Measurements from ENCODE around the gene SLC27A1.
A peak's percentile ranks its signal among the peaks of the same experiment; 100 is the strongest.
"Not testable (repeated sequence)": the region's sequence is repeated elsewhere in the genome, so short reads cannot be mapped to it uniquely, and the experiment has no call there.

Gene SLC27A1

GRCh38 chr19:17512574-17512939 is 42.2 kb downstream of the SLC27A1 start:
- no peak for DNase-seq

- no peak for DNase-seq
Measured at GRCh38 chr19:17515408-17516149, 45.3 kb downstream of the SLC27A1 start.

GRCh38 chr19:17517898-17518297 is 47.6 kb downstream of the SLC27A1 start:
- no peak for DNase-seq

GRCh38 chr19:17518654-17519053 is 48.3 kb downstream of the SLC27A1 start:
- DNase-seq, result not testable (repeated sequence)

- no peak for DNase-seq
Measured at GRCh38 chr19:17519967-17520366, 49.6 kb downstream of the SLC27A1 start.

- DNase-seq, result no peak
Measured at GRCh38 chr19:17520865-17521264, 50.5 kb downstream of the SLC27A1 start.

- peak; percentile 91 for DNase-seq
Measured at GRCh38 chr19:17522988-17523872, 52.9 kb downstream of the SLC27A1 start.

- DNase-seq, result no peak
Measured at GRCh38 chr19:17524651-17525050, 54.3 kb downstream of the SLC27A1 start.

- no peak for DNase-seq
Measured at GRCh38 chr19:17525141-17525540, 54.8 kb downstream of the SLC27A1 start.

GRCh38 chr19:17526922-17527321 is 56.6 kb downstream of the SLC27A1 start:
- DNase-seq, result peak; percentile 34

- no peak for DNase-seq
Measured at GRCh38 chr19:17527326-17527725, 57.0 kb downstream of the SLC27A1 start.

GRCh38 chr19:17528610-17529009 is 58.3 kb downstream of the SLC27A1 start:
- no peak for DNase-seq

- no peak for DNase-seq
Measured at GRCh38 chr19:17529239-17530158, 59.2 kb downstream of the SLC27A1 start.

- peak; percentile 36 for DNase-seq
Measured at GRCh38 chr19:17530586-17530985, 60.3 kb downstream of the SLC27A1 start.

- DNase-seq, result no peak
Measured at GRCh38 chr19:17532116-17532515, 61.8 kb downstream of the SLC27A1 start.

GRCh38 chr19:17532557-17532956 is 62.2 kb downstream of the SLC27A1 start:
- no peak for DNase-seq

GRCh38 chr19:17534767-17535166 is 64.4 kb downstream of the SLC27A1 start:
- DNase-seq, result no peak

GRCh38 chr19:17536955-17537354 is 66.6 kb downstream of the SLC27A1 start:
- DNase-seq, result no peak

- no peak for DNase-seq
Measured at GRCh38 chr19:17538684-17539237, 68.4 kb downstream of the SLC27A1 start.

- DNase-seq, result peak; percentile 96
Measured at GRCh38 chr19:17539238-17540117, 69.2 kb downstream of the SLC27A1 start.

- no peak for DNase-seq
Measured at GRCh38 chr19:17540174-17540573, 69.8 kb downstream of the SLC27A1 start.
